Chondrocyte (in vitro differentiated cells): ENCODE measurements around the gene RPRD2. TPM values are rescaled to one million over a fixed set of nuclear protein-coding genes. Genes with fewer than 3 reads are reported as not detected.

ENCODE experiments used
- DNase-seq: peaks from one replicate; pipeline ENCODE4 v3.0.0; 2021; ENCODE audit warnings: mixed read lengths, low spot score
- H3K27ac Mint-ChIP-seq: one replicate; pipeline ENCODE4 v1.8.0; 2021; ENCODE audit warnings: mild to moderate bottlenecking, moderate library complexity, mixed read lengths; ENCODE audit not compliant: unreplicated experiment
- H3K27me3 Mint-ChIP-seq: 2 replicates; pipeline ENCODE4 v1.8.0; 2021; ENCODE audit warnings: low read depth, mixed read lengths
- H3K36me3 Mint-ChIP-seq: 2 replicates; pipeline ENCODE4 v1.8.0; 2021; ENCODE audit warnings: low read depth, mixed read lengths
- H3K4me1 Mint-ChIP-seq: 2 replicates; pipeline ENCODE4 v1.8.0; 2021; ENCODE audit warnings: low read depth, mild to moderate bottlenecking, mixed read lengths
- H3K4me3 Mint-ChIP-seq: one replicate; pipeline ENCODE4 v1.8.0; 2021; ENCODE audit warnings: mild to moderate bottlenecking, moderate library complexity, mixed read lengths; ENCODE audit not compliant: unreplicated experiment
- H3K9me3 Mint-ChIP-seq: 2 replicates; pipeline ENCODE4 v1.8.0; 2021; ENCODE audit warnings: low read depth, mixed read lengths
- CTCF ChIP-seq: fragments of 200-600 bp; sonication (generic); IDR thresholded peaks from 2 replicates; pipeline ENCODE4 v1.5.0; 2021; ENCODE audit warnings: antibody characterized with exemption, mild to moderate bottlenecking, moderate library complexity
- total RNA-seq: library from RNA; stranded (reverse); gene quantifications from 3 replicates; pipeline ENCODE4 v1.2.1, GENCODE V29; 2021

RPRD2 gene
- total RNA-seq, 1 donor from 2014 or later = 22.2 TPM

- H3K27ac Mint-ChIP-seq = no peak overlapping the region
- H3K36me3 Mint-ChIP-seq = peaks cover 38% of the 10 kb centered on the region
- no peak overlapping the region for H3K4me3 Mint-ChIP-seq
- no peaks in the 10 kb centered on the region for H3K27me3 Mint-ChIP-seq
- DNase-seq = no peak
- TF ChIP-seq CTCF = no peak
- no peaks in the 10 kb centered on the region for H3K9me3 Mint-ChIP-seq
- H3K4me1 Mint-ChIP-seq = no peaks in the 10 kb centered on the region
Observed at GRCh38 chr1:150332651-150333290, 31.2 kb upstream of the RPRD2 start.

DNA sequence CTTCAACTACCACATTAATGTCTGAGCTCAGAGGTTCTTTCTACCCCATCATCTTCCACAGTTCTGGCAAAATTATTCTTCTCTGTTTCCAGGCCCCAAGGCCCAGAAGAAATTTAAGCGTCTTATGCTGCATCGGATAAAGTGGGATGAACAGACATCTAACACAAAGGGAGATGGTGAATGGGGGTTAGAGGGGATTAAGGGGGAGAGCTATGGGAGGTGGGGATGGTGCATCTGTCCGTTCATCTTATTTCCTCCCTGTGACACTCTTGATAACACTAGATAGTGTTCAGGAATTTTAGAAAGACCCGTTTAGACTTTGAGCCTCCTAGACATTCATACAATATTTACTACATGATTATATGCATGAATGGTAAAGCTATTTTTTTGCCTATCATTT, 17.6 kb upstream of the RPRD2 start:
- TF ChIP-seq CTCF = no peak
- Mint-ChIP-seq H3K36me3 (peaks cover 42% of the 10 kb centered on the region), H3K27ac (no peak overlapping the region), H3K27me3 (no peaks in the 10 kb centered on the region), H3K4me1 (no peaks in the 10 kb centered on the region), H3K9me3 (no peaks in the 10 kb centered on the region), H3K4me3 (no peak overlapping the region)
- DNase-seq = no peak

- peaks cover 26% of the 10 kb centered on the region for H3K36me3 Mint-ChIP-seq
- H3K27ac Mint-ChIP-seq = no peak overlapping the region
- no peaks in the 10 kb centered on the region for H3K27me3 Mint-ChIP-seq
- no peaks in the 10 kb centered on the region for H3K4me1 Mint-ChIP-seq
- H3K4me3 Mint-ChIP-seq = no peak overlapping the region
- no peak for DNase-seq
- H3K9me3 Mint-ChIP-seq = no peaks in the 10 kb centered on the region
- TF ChIP-seq CTCF = no peak
Observed at GRCh38 chr1:150352866-150353265, 11.1 kb upstream of the RPRD2 start.

GRCh38 chr1:150362721-150363425, 1.1 kb upstream of the RPRD2 start:
- Mint-ChIP-seq H3K36me3 (no peaks in the 10 kb centered on the region), H3K27me3 (no peaks in the 10 kb centered on the region), H3K4me1 (peaks cover 28% of the 10 kb centered on the region), H3K9me3 (no peaks in the 10 kb centered on the region), H3K27ac (peak overlapping the region; percentile 100), H3K4me3 (peak overlapping the region; percentile 76)
- no peak for TF ChIP-seq CTCF
- no peak for DNase-seq

DNA sequence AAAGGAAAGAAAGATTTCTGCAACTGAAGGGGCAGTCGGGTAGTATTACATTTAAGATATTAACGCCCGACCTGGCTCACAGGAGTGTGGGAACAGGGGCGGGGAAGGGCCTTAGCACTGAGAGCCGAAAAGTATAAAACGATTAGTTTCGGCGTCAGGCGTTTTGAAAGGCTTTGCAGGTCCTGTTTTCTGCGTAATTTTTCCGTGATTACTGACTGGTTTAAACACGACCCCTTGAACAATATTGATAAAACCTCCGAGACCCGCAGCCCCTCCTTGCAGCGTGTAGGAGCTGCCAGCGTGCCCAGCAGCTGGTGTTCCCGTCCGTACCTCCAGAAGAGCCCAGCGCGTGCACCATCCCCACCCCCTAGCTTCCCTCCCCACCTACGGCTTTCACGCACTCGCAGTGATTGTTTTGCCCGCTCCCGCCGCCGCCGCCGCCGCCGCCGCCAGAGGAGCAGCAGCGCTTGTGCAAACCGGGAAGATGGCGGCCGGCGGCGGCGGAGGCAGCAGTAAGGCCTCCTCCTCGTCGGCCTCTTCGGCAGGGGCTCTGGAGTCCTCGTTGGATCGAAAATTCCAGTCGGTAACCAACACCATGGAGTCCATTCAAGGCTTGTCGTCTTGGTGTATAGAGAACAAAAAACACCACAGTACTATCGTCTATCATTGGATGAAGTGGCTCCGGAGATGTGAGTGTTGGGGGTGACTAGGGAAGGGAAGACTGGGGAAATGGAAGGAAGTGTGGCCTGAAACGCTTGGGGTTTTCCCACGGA, 470 bp downstream of the RPRD2 start:
- peak; percentile 34 for TF ChIP-seq CTCF
- H3K9me3 Mint-ChIP-seq = no peaks in the 10 kb centered on the region
- peaks cover 29% of the 10 kb centered on the region for H3K4me1 Mint-ChIP-seq
- no peaks in the 10 kb centered on the region for H3K27me3 Mint-ChIP-seq
- peak overlapping the region; percentile 100 for H3K27ac Mint-ChIP-seq
- DNase-seq = peak; percentile 93
- peak overlapping the region; percentile 76 for H3K4me3 Mint-ChIP-seq
- H3K36me3 Mint-ChIP-seq = no peaks in the 10 kb centered on the region
